Prostate gland (tissue), 2 donors: Measurements from ENCODE around the gene TNNT2. TPM values are rescaled to one million over a fixed set of nuclear protein-coding genes. Genes with fewer than 3 reads are reported as not detected.

ENCODE experiments used
- DNase-seq: peaks from one replicate; pipeline ENCODE4 v3.0.0-alpha.2; 2019; ENCODE audit warnings: low spot score
- H3K27ac ChIP-seq, 2 donors: fragments of 200-600 bp; sonication (generic); 2 replicates each; pipeline ENCODE4 v1.5.1; 2017 to 2019
- H3K27me3 ChIP-seq: fragments of 200-600 bp; sonication (generic); replicated peaks from 2 replicates; pipeline ENCODE4 v1.5.1; 2019; ENCODE audit not compliant: insufficient read depth
- H3K36me3 ChIP-seq, 2 donors: fragments of 200-600 bp; sonication (generic); 1 replicate in 1 of 2; 2 replicates in 1 of 2; pipeline versions ENCODE4 v1.5.1 to v1.8.1; 2017 to 2019
- H3K4me1 ChIP-seq: fragments of 200-600 bp; sonication (generic); replicated peaks from 2 replicates; pipeline ENCODE4 v1.5.1; 2019
- H3K4me3 ChIP-seq, 2 donors: fragments of 200-600 bp; sonication (generic); 2 replicates each; pipeline ENCODE4 v1.5.1; 2017 to 2019
- H3K9me3 ChIP-seq: fragments of 200-600 bp; sonication (generic); 2 replicates; pipeline ENCODE4 v1.5.1; 2017
- CTCF ChIP-seq, 4 experiments: fragments of 200-600 bp in 2 of 4; fragments of 450-650 bp in 2 of 4; sonication (generic) in 2 of 4; IDR thresholded peaks; 1 replicate in 3 of 4; 2 replicates in 1 of 4; pipeline ENCODE4 v1.5.1; 2016 to 2019; ENCODE audit warnings: antibody characterized with exemption in 4 of 4, mild to moderate bottlenecking in 2 of 4, moderate library complexity in 2 of 4
- POLR2A ChIP-seq: fragments of 450-650 bp; IDR thresholded peaks from one replicate; pipeline ENCODE4 v1.6.1; 2016; ENCODE audit warnings: antibody characterized with exemption, mild to moderate bottlenecking
- POLR2AphosphoS5 ChIP-seq: sonication (generic); formaldehyde crosslinking; IDR thresholded peaks from one replicate; pipeline ENCODE4 v1.6.1; 2017; ENCODE audit warnings: antibody characterized with exemption
- WGBS: methylation state at CpG from one replicate; pipeline ENCODE4 v1.1.5; 2018; 5-methylcytosine and 5-hydroxymethylcytosine counted together
- intact Hi-C: fragments of 100-400 bp; cut with DNase I; formaldehyde crosslinking; loops from one replicate; pipeline ENCODE4 v1.14.2; 2022
- total RNA-seq, 2 donors: library from RNA; depleted of rRNA; stranded (reverse); fragments of >200 nt; gene quantifications; one replicate each; pipeline ENCODE4 v1.1.0, GENCODE V29; 2016

Gene TNNT2
- total RNA-seq, 2 donors from 2014 or later = 2.2 to 3.5 TPM

- H3K4me1 ChIP-seq = no peaks in the 10 kb centered on the region
Observed at GRCh38 chr1:201389051-201389450, 11.6 kb upstream of the TNNT2 start.

DNA sequence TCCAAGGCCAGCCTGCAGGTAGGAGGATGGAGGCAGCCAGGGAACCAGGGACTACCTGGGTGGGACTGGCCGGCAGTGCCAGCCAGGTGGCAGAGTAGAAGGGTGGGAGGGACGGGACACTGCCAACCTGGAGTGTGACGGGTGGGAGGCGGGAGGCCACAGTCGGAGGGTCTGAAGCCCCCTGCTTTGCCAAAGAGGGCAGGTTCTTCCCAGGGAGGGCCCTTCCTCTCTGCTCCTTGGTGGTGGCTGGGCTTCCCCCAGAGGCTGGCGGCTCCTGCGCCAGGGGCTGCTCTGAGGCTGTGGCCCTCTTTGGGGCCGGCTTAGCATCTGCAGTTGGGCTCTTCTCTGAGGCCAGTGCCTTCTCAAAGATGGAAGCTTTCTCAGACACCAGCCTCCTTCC lies 8.7 kb upstream of the TNNT2 start:
- Histone ChIP-seq H3K36me3 (no peaks in the 10 kb centered on the region), H3K4me1 (no peaks in the 10 kb centered on the region), H3K4me3 (no peak overlapping the region), H3K27ac (no peak overlapping the region), H3K27me3 (no peaks in the 10 kb centered on the region), H3K9me3 (no peaks in the 10 kb centered on the region)
- TF ChIP-seq CTCF (IDR thresholded peaks at IDR 0.05) (no peak), POLR2AphosphoS5 (no peak), POLR2A (no peak)
- intact Hi-C loops = no loop called here
- DNase-seq = no peak
- 94% methylated on average over 8 of the region's 8 CpGs for WGBS

More at GRCh38 chr1:201389051-201389450, 11.6 kb upstream of the TNNT2 start:
- Histone ChIP-seq H3K4me3 (no peak overlapping the region), H3K9me3 (no peaks in the 10 kb centered on the region), H3K36me3 (no peaks in the 10 kb centered on the region), H3K27me3 (no peaks in the 10 kb centered on the region), H3K27ac (no peak overlapping the region)
- 87% methylated on average over 12 of the region's 12 CpGs for WGBS
- TF ChIP-seq CTCF (IDR thresholded peaks at IDR 0.05) (no peak), POLR2A (no peak), POLR2AphosphoS5 (no peak)
- intact Hi-C loops = no loop called here
- DNase-seq = no peak

- no peaks in the 10 kb centered on the region for H3K27me3 ChIP-seq
- no peaks in the 10 kb centered on the region for H3K36me3 ChIP-seq
- H3K27ac ChIP-seq = no peak overlapping the region
- TF ChIP-seq CTCF (IDR thresholded peaks at IDR 0.05) = peak; percentile 46 to 91 (median 78)
- TF ChIP-seq POLR2AphosphoS5 = no peak
- H3K9me3 ChIP-seq = no peaks in the 10 kb centered on the region
- WGBS = 76% methylated on average over 8 of the region's 8 CpGs
- H3K4me3 ChIP-seq = no peak overlapping the region
- intact Hi-C loops = no loop called here
- peak; percentile 73 for DNase-seq
- H3K4me1 ChIP-seq = no peaks in the 10 kb centered on the region
Observed at GRCh38 chr1:201385299-201385891, 7.9 kb upstream of the TNNT2 start.

DNA sequence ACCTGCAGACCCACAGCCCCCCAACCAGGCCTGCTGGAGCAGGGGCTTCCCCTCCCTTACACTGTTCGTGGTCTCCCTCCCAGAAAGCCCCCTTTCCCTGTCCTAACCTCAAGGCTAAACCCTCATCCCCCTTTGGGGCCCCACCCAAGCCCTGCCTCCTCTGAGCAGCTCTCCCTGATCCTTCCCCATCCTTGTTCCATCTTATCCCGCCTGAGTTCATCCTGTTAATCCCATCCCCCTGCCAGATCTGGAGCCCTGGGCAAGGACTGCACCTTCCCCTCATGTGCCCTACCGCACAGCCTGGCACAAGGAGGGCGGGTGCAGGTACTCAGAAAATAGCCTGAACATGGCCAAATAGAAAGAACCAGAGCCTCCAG lies 6.9 kb upstream of the TNNT2 start:
- intact Hi-C loops = no loop called here
- H3K4me3 ChIP-seq = no peak overlapping the region
- no peaks in the 10 kb centered on the region for H3K27me3 ChIP-seq
- no peak overlapping the region for H3K27ac ChIP-seq
- DNase-seq = no peak
- WGBS = 69% methylated on average over 3 of the region's 4 CpGs
- H3K9me3 ChIP-seq = no peaks in the 10 kb centered on the region
- H3K36me3 ChIP-seq = no peaks in the 10 kb centered on the region
- no peak for TF ChIP-seq CTCF (IDR thresholded peaks at IDR 0.05)
- H3K4me1 ChIP-seq = no peaks in the 10 kb centered on the region

- intact Hi-C loops = no loop called here
- Histone ChIP-seq H3K27ac (no peak overlapping the region), H3K4me1 (no peaks in the 10 kb centered on the region), H3K27me3 (no peaks in the 10 kb centered on the region), H3K9me3 (no peaks in the 10 kb centered on the region), H3K36me3 (no peaks in the 10 kb centered on the region), H3K4me3 (no peak overlapping the region)
- WGBS = 81% methylated on average over 4 of the region's 4 CpGs
- TF ChIP-seq CTCF (IDR thresholded peaks at IDR 0.05) (no peak), POLR2AphosphoS5 (no peak), POLR2A (no peak)
- DNase-seq = no peak
Observed at GRCh38 chr1:201383647-201384405, 6.3 kb upstream of the TNNT2 start.
